ENCODE data around the gene TENM3. TPM values are rescaled to one million over a fixed set of nuclear protein-coding genes. Genes with fewer than 3 reads are reported as not detected.

The TENM3 gene
- total RNA-seq, 4 donors from 2014 or later: 5.9 to 61.5 (median 24.6) TPM

DNA sequence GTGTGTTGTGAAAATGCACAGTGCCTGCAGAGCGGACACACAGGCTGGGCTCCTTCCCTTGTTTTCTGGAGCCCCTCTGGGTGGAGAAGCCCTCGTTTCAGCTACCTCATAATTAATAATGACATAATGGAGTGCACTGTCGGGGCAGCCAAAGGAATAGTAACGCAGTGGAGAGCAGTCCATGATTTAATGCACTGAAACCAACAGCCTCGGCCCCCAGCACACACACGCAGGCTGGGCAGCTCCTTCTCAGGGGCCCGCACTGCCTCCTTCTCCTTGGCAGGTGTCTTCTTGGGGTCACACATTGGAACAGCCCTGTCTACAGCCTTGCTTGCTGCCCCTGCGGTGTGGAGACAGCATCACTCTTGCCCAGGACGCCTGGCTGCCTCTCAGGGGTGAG is 584.8 kb downstream of the TENM3 start:
- intact Hi-C loops (cut with DNase I; ENCODE audit: low total_unique reads): no loop called here
- no peaks in the 10 kb centered on the region for H3K27me3 ChIP-seq
- TF ChIP-seq, protein P1, sequence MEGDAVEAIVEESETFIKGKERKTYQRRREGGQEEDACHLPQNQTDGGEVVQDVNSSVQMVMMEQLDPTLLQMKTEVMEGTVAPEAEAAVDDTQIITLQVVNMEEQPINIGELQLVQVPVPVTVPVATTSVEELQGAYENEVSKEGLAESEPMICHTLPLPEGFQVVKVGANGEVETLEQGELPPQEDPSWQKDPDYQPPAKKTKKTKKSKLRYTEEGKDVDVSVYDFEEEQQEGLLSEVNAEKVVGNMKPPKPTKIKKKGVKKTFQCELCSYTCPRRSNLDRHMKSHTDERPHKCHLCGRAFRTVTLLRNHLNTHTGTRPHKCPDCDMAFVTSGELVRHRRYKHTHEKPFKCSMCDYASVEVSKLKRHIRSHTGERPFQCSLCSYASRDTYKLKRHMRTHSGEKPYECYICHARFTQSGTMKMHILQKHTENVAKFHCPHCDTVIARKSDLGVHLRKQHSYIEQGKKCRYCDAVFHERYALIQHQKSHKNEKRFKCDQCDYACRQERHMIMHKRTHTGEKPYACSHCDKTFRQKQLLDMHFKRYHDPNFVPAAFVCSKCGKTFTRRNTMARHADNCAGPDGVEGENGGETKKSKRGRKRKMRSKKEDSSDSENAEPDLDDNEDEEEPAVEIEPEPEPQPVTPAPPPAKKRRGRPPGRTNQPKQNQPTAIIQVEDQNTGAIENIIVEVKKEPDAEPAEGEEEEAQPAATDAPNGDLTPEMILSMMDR (IDR thresholded peaks at IDR 0.05): no peak
- TF ChIP-seq POLR2A (IDR thresholded peaks at IDR 0.05): no peak
- H3K4me3 ChIP-seq: no peak overlapping the region
- DNase-seq: no peak
- no peak overlapping the region for H3K27ac ChIP-seq
- H3K9me3 ChIP-seq: no peaks in the 10 kb centered on the region
- H3K4me1 ChIP-seq: no peaks in the 10 kb centered on the region
- H3K36me3 ChIP-seq: no peaks in the 10 kb centered on the region

DNA sequence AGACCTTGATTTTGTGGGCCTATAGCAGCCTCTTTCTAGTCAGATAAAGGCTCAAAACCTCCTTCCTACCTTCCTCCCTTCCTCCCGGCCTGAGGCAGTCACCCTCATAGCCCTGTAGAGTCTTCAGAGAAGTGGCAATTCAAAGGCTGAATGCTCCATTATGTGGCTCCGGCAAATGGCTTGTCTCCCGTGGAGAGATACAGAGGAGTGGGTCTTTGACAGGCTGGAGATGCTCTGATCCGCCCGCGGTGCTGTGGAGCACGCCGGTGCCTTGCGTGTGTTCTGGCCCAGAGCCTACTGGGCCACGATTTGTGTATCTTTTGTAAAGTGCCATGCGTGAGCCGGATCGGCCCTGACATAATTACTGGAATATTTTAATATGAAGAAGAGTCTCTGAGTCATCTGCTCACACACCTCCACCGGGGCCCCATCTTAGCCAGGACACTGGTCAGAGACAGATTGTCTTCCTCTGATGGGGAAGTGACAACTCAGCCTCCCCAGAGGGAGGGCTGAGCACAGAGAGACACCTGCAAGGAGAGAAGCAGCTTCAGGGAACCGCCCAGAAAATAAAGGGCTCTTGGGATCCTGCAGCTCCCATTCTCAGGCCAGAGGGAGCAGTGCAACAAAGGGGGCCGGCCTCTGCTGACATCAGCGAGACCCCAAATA is 585.3 kb downstream of the TENM3 start:
- H3K9me3 ChIP-seq: no peaks in the 10 kb centered on the region
- no peak for DNase-seq
- no peaks in the 10 kb centered on the region for H3K4me1 ChIP-seq
- H3K27me3 ChIP-seq: no peaks in the 10 kb centered on the region
- intact Hi-C loops (cut with DNase I; ENCODE audit: low total_unique reads): no loop called here
- TF ChIP-seq, protein P1 (IDR thresholded peaks at IDR 0.05): no peak
- TF ChIP-seq POLR2A (IDR thresholded peaks at IDR 0.05): no peak
- no peak overlapping the region for H3K4me3 ChIP-seq
- H3K36me3 ChIP-seq: no peaks in the 10 kb centered on the region
- no peak overlapping the region for H3K27ac ChIP-seq

DNA sequence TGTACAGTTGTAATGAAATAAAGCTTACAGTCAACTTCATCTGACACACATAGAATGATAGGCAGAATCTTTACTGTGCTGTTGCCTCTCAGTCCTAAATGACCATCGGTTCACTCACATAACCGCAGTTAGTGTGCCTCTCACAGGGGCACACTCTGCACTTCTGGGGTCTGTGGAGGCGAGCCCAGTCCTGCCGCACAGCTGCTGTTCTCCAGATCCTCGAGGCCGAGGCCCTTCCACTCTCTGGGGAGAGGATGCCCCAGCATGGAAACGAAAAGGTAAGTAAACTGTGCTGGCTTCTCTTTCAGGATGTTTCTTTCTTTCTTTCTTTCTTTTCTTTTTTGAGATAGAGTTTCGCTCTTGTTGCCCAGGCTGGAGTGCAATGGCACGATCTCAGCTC is 586.0 kb downstream of the TENM3 start:
- intact Hi-C loops (cut with DNase I; ENCODE audit: low total_unique reads): no loop called here
- H3K27me3 ChIP-seq: no peaks in the 10 kb centered on the region
- H3K9me3 ChIP-seq: no peaks in the 10 kb centered on the region
- H3K27ac ChIP-seq: no peak overlapping the region
- TF ChIP-seq, protein P1 (IDR thresholded peaks at IDR 0.05): no peak
- no peak for TF ChIP-seq POLR2A (IDR thresholded peaks at IDR 0.05)
- no peak overlapping the region for H3K4me3 ChIP-seq
- H3K36me3 ChIP-seq: no peaks in the 10 kb centered on the region
- DNase-seq: no peak
- no peaks in the 10 kb centered on the region for H3K4me1 ChIP-seq

DNA sequence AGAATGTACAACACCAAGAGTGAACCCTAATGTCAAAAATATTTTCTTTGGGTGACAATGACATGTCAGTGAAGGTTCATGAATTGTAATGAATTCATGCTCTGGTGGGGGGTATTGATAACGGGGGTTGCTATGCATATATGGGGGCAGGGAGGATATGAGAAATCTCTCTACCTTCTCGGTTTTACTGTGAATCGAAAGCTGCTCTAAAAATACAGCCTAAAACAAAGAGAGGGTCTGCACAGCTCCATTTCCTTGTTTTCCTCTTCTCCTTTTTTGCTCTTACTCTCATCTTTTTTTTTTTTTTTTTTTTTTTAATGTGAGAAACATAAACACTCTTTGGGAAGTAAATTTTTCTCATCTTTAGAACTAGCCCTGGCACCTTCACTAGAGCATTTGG is 588.2 kb downstream of the TENM3 start:
- TF ChIP-seq, protein P1 (IDR thresholded peaks at IDR 0.05): no peak
- TF ChIP-seq POLR2A (IDR thresholded peaks at IDR 0.05): no peak
- Histone ChIP-seq H3K9me3 (no peaks in the 10 kb centered on the region), H3K27me3 (no peaks in the 10 kb centered on the region), H3K4me1 (no peaks in the 10 kb centered on the region), H3K4me3 (no peak overlapping the region), H3K36me3 (no peaks in the 10 kb centered on the region), H3K27ac (no peak overlapping the region)
- no peak for DNase-seq
- intact Hi-C loops (cut with DNase I; ENCODE audit: low total_unique reads): no loop called here

DNA sequence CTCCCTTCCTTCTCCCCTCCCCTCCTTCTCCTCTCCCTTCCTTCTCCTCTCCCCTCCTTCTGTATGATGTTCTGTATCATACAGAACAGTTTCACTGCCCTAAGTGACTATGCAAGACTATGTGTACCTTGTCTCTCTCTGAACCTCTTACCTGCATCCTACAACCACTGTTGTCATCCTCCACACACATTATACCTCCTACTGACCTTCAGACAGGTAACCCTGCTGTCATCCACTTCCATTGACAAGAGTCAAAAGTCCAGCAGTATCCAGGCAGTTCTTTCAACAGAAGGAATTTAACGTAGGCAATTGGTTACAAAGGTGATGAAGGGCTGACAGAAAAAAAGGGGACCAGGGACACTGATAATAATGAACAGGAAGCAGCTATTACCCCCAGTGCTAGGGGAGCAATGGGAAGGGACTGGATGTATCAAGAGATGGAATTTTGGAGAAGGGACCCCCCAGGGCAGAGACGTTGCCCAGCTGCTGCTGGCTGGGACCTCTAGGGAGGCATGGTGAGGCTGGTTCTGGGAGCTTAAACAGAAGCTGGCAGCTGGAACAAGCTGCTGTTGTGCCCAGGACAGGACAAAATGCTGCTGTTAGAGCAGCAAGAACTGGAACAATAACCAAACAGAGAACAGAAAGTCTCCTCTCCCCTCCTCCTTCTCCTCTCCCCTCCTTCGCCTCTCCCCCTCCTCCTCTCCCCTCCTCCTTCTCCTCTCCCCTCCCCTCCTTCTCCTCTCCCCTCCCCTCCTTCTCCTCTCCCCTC is 589.3 kb downstream of the TENM3 start:
- Histone ChIP-seq H3K27ac (no peak overlapping the region), H3K4me1 (no peaks in the 10 kb centered on the region), H3K27me3 (no peaks in the 10 kb centered on the region), H3K4me3 (no peak overlapping the region), H3K9me3 (no peaks in the 10 kb centered on the region), H3K36me3 (no peaks in the 10 kb centered on the region)
- intact Hi-C loops (cut with DNase I; ENCODE audit: low total_unique reads): no loop called here
- no peak for TF ChIP-seq POLR2A (IDR thresholded peaks at IDR 0.05)
- TF ChIP-seq, protein P1 (IDR thresholded peaks at IDR 0.05): no peak
- no peak for DNase-seq

Measured in uterus (tissue), 4 donors.